Activated CD8-positive, alpha-beta memory T cell treated with anti-CD3 and anti-CD28 coated beads, Interleukin-2, amount 50 U/mL, for 1 hour (primary cell): ENCODE results near the gene BET1L.
"Not testable (repeated sequence)": the region's sequence is repeated elsewhere in the genome, so short reads cannot be mapped to it uniquely, and the experiment has no call there.

Experiments used
- DNase-seq: peaks from one replicate; pipeline ENCODE4 v3.0.0-alpha.2; 2020; ENCODE audit errors: extremely low read depth

BET1L gene

GRCh38 chr11:227824-228379 is 20.7 kb upstream of the BET1L start:
- DNase-seq, result no peak

GRCh38 chr11:225734-226453 is 18.7 kb upstream of the BET1L start:
- DNase-seq, result no peak

- DNase-seq, result no peak
These were observed 17.2 kb upstream of the BET1L start for GRCh38 chr11:224424-224823.

- no peak for DNase-seq
These were observed 16.7 kb upstream of the BET1L start for GRCh38 chr11:223884-224283.

- no peak for DNase-seq
These were observed 16.0 kb upstream of the BET1L start for GRCh38 chr11:223026-223789.

GRCh38 chr11:221998-222789 is 15.0 kb upstream of the BET1L start:
- DNase-seq, result no peak

- no peak for DNase-seq
These were observed 14.3 kb upstream of the BET1L start for GRCh38 chr11:221539-221938.

GRCh38 chr11:220641-221215 is 13.5 kb upstream of the BET1L start:
- not testable (repeated sequence) for DNase-seq

- DNase-seq, result no peak
These were observed 11.8 kb upstream of the BET1L start for GRCh38 chr11:218815-219593.

GRCh38 chr11:217704-218103 is 10.5 kb upstream of the BET1L start:
- DNase-seq, result no peak

GRCh38 chr11:216081-216974 is 9.1 kb upstream of the BET1L start:
- DNase-seq, result no peak

- no peak for DNase-seq
These were observed 8.4 kb upstream of the BET1L start for GRCh38 chr11:215581-216037.

GRCh38 chr11:214083-214482 is 6.9 kb upstream of the BET1L start:
- DNase-seq, result no peak

GRCh38 chr11:213111-213510 is 5.9 kb upstream of the BET1L start:
- DNase-seq, result no peak

- DNase-seq, result no peak
These were observed 5.2 kb upstream of the BET1L start for GRCh38 chr11:212150-213100.

GRCh38 chr11:211741-212140 is 4.5 kb upstream of the BET1L start:
- DNase-seq, result no peak

- no peak for DNase-seq
These were observed 4.1 kb upstream of the BET1L start for GRCh38 chr11:211295-211694.

- DNase-seq, result no peak
These were observed 3.6 kb upstream of the BET1L start for GRCh38 chr11:210803-211180.
